ENCODE results near the gene STRN.

GRCh38 chr2:36965206-36965605 is 1.1 kb downstream of the STRN start:
- no peak for TF ChIP-seq CTCF (IDR thresholded peaks at IDR 0.05; ENCODE audit: insufficient read depth, low read length)
- no peak for TF ChIP-seq REST (IDR thresholded peaks at IDR 0.05; ENCODE audit: insufficient replicate concordance, low read depth)
- no peak for TF ChIP-seq GABPA (IDR thresholded peaks at IDR 0.05; ENCODE audit: low read depth)

Measured in HL-60 (cell line).